GM12878 (cell line): ENCODE results near the gene TFCP2. TPM values are rescaled to one million over a fixed set of nuclear protein-coding genes. Genes with fewer than 3 reads are reported as not detected.

Source experiments
- ATAC-seq: fragments of 200-7000 bp; cut with Tn5 transposase; 3 replicates; pipeline ENCODE4 v1.9.1; 2020; ENCODE audit warnings: mild to moderate bottlenecking, moderate library complexity
- BruUV-seq: library from RNA; stranded (reverse); fragments of 400-500 nt; replicated peaks from 2 replicates; lab custom pipeline; 2021; lab: Mats Ljungman, UMichigan
- CTCF ChIA-PET: fragments of 300-600 bp; sonication (Branson Sonifier 250); formaldehyde crosslinking; extraction: SDS; loops from one replicate; lab custom pipeline; 2021; ENCODE audit warnings: inconsistent platforms; lab: Yijun Ruan, JAX
- POLR2A ChIA-PET: fragments of 350-600 bp; formaldehyde crosslinking; extraction: SDS; loops from one replicate; lab custom pipeline; 2021; ENCODE audit warnings: inconsistent platforms; lab: Charles Lee
- RAD21 ChIA-PET: fragments of 300-600 bp; sonication (Branson Sonifier 250); formaldehyde crosslinking; loops from one replicate; lab custom pipeline; 2023; ENCODE audit warnings: antibody characterized with exemption; ENCODE audit not compliant: unreplicated experiment; lab: Charles Lee
- SMC1A ChIA-PET: fragments of 300-600 bp; sonication (Branson Sonifier 250); formaldehyde crosslinking; loops from one replicate; lab custom pipeline; 2023; ENCODE audit not compliant: unreplicated experiment, uncharacterized antibody; lab: Charles Lee
- DNase-seq: peaks from one replicate; pipeline ENCODE4 v3.0.0-alpha.2; 2011; ENCODE audit warnings: low read depth, low spot score
- FAIRE-seq: peaks from 3 replicates; lab custom pipeline; 2011; peaks lifted over from hg19 to GRCh38; lab: Jason Lieb, UNC
- H2AFZ ChIP-seq: 2 replicates; pipeline ENCODE4 v1.6.0; 2011; ENCODE audit warnings: low read depth, low read length, control low read depth; ENCODE audit not compliant: control insufficient read depth
- H3K27ac ChIP-seq: 2 replicates; pipeline ENCODE4 v1.5.1; 2011; ENCODE audit warnings: control low read depth; ENCODE audit not compliant: control insufficient read depth, insufficient read depth
- H3K27me3 ChIP-seq, 2 experiments: replicated peaks in 1 of 2; 2 replicates each; pipeline versions ENCODE4 v1.6.0 to v1.6.1; 2011; ENCODE audit warnings: low read length in 1 of 2; ENCODE audit not compliant: control insufficient read depth in 2 of 2, insufficient read depth in 2 of 2
- H3K36me3 ChIP-seq, 2 experiments: 2 replicates each; pipeline ENCODE4 v1.5.1; 2011; ENCODE audit warnings: low read length in 1 of 2; ENCODE audit not compliant: control insufficient read depth in 2 of 2, insufficient read depth in 2 of 2
- H3K4me1 ChIP-seq: 2 replicates; pipeline ENCODE4 v1.6.1; 2011; ENCODE audit warnings: mild to moderate bottlenecking, low read length, moderate library complexity, mixed read lengths; ENCODE audit not compliant: control insufficient read depth, insufficient read depth
- H3K4me2 ChIP-seq: 2 replicates; pipeline ENCODE4 v1.6.0; 2011; ENCODE audit warnings: control low read depth; ENCODE audit not compliant: control insufficient read depth, insufficient read depth
- H3K4me3 ChIP-seq: fragments of 200-600 bp; sonication (generic); 2 replicates; pipeline ENCODE4 v1.5.1; 2016
- H3K79me2 ChIP-seq: 2 replicates; pipeline ENCODE4 v1.6.0; 2011; ENCODE audit warnings: low read length; ENCODE audit not compliant: control insufficient read depth, insufficient read depth
- H3K9ac ChIP-seq: 2 replicates; pipeline ENCODE4 v1.8.0; 2011; ENCODE audit warnings: low read length, control low read depth, mixed read lengths; ENCODE audit not compliant: control insufficient read depth, insufficient read depth
- H3K9me3 ChIP-seq: replicated peaks from 3 replicates; pipeline ENCODE4 v1.5.1; 2011; ENCODE audit warnings: mild to moderate bottlenecking, low read length; ENCODE audit not compliant: control insufficient read depth, insufficient read depth
- H4K20me1 ChIP-seq: 2 replicates; pipeline ENCODE4 v1.6.0; 2011; ENCODE audit not compliant: control insufficient read depth, insufficient read depth
- FOS ChIP-seq: IDR thresholded peaks from 3 replicates; pipeline ENCODE4 v1.6.1; 2011; ENCODE audit warnings: borderline replicate concordance; ENCODE audit not compliant: insufficient read length; ENCODE audit errors: extremely low read depth
- RELA ChIP-seq: fragments of 450-650 bp; IDR thresholded peaks from 2 replicates; pipeline ENCODE4 v1.8.0; 2014; ENCODE audit warnings: borderline replicate concordance; ENCODE audit not compliant: partially characterized antibody
- STAT1 ChIP-seq: fragments of 450-650 bp; conservative IDR thresholded peaks from 2 replicates; pipeline ENCODE4 v1.6.1; 2014; ENCODE audit warnings: antibody characterized with exemption, mild to moderate bottlenecking
- WGBS: methylation state at CpG from one replicate; pipeline ENCODE4 v1.1.6; 2016; ENCODE audit warnings: low lambda C conversion rate; ENCODE audit not compliant: insufficient replicate concordance, insufficient coverage; ENCODE audit errors: missing lambda C conversion rate; 5-methylcytosine and 5-hydroxymethylcytosine counted together
- in situ Hi-C: fragments of 300-500 bp; cut with MboI; formaldehyde crosslinking; loops from 9 replicates; pipeline ENCODE4 v1.14.3; 2018; ENCODE audit warnings: mixed read lengths
- intact Hi-C: fragments of 100-400 bp; cut with micrococcal nuclease; formaldehyde crosslinking; loops from one replicate; pipeline ENCODE4 v1.14.2; 2022; ENCODE audit not compliant: unreplicated experiment
- polyA plus RNA-seq, 11 experiments: library from polyadenylated mRNA; depleted of rRNA in 4 of 11; unstranded in 6 of 11; stranded (reverse) in 5 of 11; fragments of >200 nt; fragmentation: Nextera tagmentation in 4 of 11; fragmentation: Illumina TruSeq in 1 of 11; extraction: Ambion mirVana in 4 of 11; extraction: Trizol in 1 of 11; gene quantifications; 1 replicate in 1 of 11; 2 replicates in 10 of 11; pipeline versions ENCODE4 v1.2.1 to v1.2.3, GENCODE V29; 2011 to 2016; ENCODE audit warnings: inconsistent platforms in 2 of 11, missing spikeins in 2 of 11, low read depth in 1 of 11
- total RNA-seq, 4 experiments: library from RNA; depleted of rRNA in 3 of 4; stranded (reverse); fragments of >200 nt in 3 of 4; fragmentation: Illumina TruSeq in 1 of 4; extraction: Trizol in 1 of 4; gene quantifications; 2 replicates each; pipeline versions ENCODE4 v1.2.1 to v1.2.3, GENCODE V29; 2013 to 2021

Gene TFCP2
- total and polyA plus RNA-seq, 10 of the 15 experiments (the other 5 are each of a cell fraction or from before 2014, with no cell fraction given), result 5.8 to 29.7 (median 14.2) TPM

- CTCF ChIA-PET, result interaction anchor here (1.0 to 1.5 kb wide), 2 partner anchors 48 to 127 kb away, joined by 3 to 4 read pairs; no protein-coding TSS in a partner anchor
- Histone ChIP-seq H3K27me3 (no peaks in the 10 kb centered on the region), H3K4me3 (no peak overlapping the region)
- in situ Hi-C loops, result no loop called here
- RAD21 ChIA-PET, result no interaction called here
- DNase-seq, result no peak
- SMC1A ChIA-PET, result interaction anchor here (1.3 kb wide), 1 partner anchor 9 kb away, joined by 3 read pairs; no protein-coding TSS in a partner anchor
- TF ChIP-seq FOS (no peak), RELA (no peak)
- TF ChIP-seq, all 136 proteins: peak for 0
- H3K4me1 ChIP-seq, result peaks cover 4% of the 10 kb centered on the region; the same call in 1 of the 2 replicates
- WGBS, result 94% methylated on average over 5 of the region's 5 CpGs
- intact Hi-C loops, result no loop called here
- no peak for FAIRE-seq
- no peak overlapping the region for H3K4me2 ChIP-seq
- POLR2A ChIA-PET, result interaction anchor here (0.6 to 1.5 kb wide), 2 partner anchors 132 to 166 kb away, joined by 3 to 4 read pairs; no protein-coding TSS in a partner anchor
- H3K9ac ChIP-seq, result no peak overlapping the region
- BruUV-seq, result no TSS peak
- H3K79me2 ChIP-seq, result no peaks in the 10 kb centered on the region; the same call in 1 of the 2 replicates
- no peak overlapping the region for H2AFZ ChIP-seq
- no peaks in the 10 kb centered on the region for H4K20me1 ChIP-seq
- no peaks in the 10 kb centered on the region for H3K9me3 ChIP-seq
- ATAC-seq, result no peak
- H3K36me3 ChIP-seq, result no peaks in the 10 kb centered on the region
- H3K27ac ChIP-seq, result no peak overlapping the region
These were observed 42.0 kb upstream of the TFCP2 start for GRCh38 chr12:51214895-51215294.

GRCh38 chr12:51210690-51211395 is 37.9 kb upstream of the TFCP2 start:
- FAIRE-seq, result no peak
- CTCF ChIA-PET, result interaction anchor here (0.7 to 2.8 kb wide), 5 partner anchors 11 to 164 kb away, joined by 3 to 12 read pairs (median 3); no protein-coding TSS in a partner anchor
- intact Hi-C loops, result no loop called here
- Histone ChIP-seq H3K36me3 (no peaks in the 10 kb centered on the region), H3K9me3 (no peaks in the 10 kb centered on the region), H4K20me1 (no peaks in the 10 kb centered on the region), H3K79me2 (no peaks in the 10 kb centered on the region), H3K4me2 (no peak overlapping the region), H2AFZ (no peak overlapping the region), H3K9ac (no peak overlapping the region), H3K4me1 (no peaks in the 10 kb centered on the region), H3K27ac (no peak overlapping the region), H3K27me3 (no peaks in the 10 kb centered on the region), H3K4me3 (no peak overlapping the region)
- POLR2A ChIA-PET, result no interaction called here
- 44% methylated on average over 2 of the region's 2 CpGs for WGBS
- SMC1A ChIA-PET, result interaction anchor here (0.6 to 2.1 kb wide), 3 partner anchors 98 to 159 kb away, joined by 3 to 6 read pairs (median 3); no protein-coding TSS in a partner anchor
- in situ Hi-C loops, result no loop called here
- no TSS peak for BruUV-seq
- RAD21 ChIA-PET, result interaction anchor here (1.1 kb wide), 1 partner anchor 130 kb away, joined by 3 read pairs; no protein-coding TSS in a partner anchor
- ATAC-seq, result peak; percentile 25; the same call in 1 of the 3 replicates
- DNase-seq, result no peak
- TF ChIP-seq STAT1, result no peak
